ENCODE data around the gene UBASH3B.

DNA sequence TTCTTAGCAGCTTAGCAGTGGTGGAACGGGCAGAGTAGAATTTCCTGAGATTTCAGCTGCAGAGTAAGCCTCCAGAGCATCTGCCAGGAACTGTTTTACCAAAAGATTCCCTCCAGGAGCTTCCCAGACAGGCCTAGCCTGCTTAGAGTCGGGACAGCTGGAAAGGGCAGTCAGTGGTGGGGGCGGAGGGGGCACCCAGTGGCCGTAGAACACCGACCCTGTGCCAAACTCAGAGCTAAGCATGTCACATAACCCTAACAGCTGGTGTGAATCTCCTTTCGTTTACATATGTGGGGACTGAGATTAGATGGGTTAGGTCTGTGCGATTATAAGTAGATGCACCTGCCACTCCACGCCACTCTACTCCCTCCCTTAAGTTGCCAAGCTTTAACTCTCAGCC, 102.8 kb downstream of the UBASH3B start:
- TF ChIP-seq TEAD4 (IDR thresholded peaks at IDR 0.05) = no peak
- no peak for TF ChIP-seq EP300 (IDR thresholded peaks at IDR 0.05; ENCODE audit: borderline replicate concordance)
- TF ChIP-seq RAD21 (IDR thresholded peaks at IDR 0.05; ENCODE audit: low read depth) = no peak
- no peak for TF ChIP-seq TAF1 (IDR thresholded peaks at IDR 0.05; ENCODE audit: low read depth)
- TF ChIP-seq, protein P1, sequence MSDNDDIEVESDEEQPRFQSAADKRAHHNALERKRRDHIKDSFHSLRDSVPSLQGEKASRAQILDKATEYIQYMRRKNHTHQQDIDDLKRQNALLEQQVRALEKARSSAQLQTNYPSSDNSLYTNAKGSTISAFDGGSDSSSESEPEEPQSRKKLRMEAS (IDR thresholded peaks at IDR 0.05) = no peak
